Caco-2 (cell line): Measurements from ENCODE around the gene ARHGAP42. TPM values are rescaled to one million over a fixed set of nuclear protein-coding genes. Genes with fewer than 3 reads are reported as not detected.

Experiments
- BruUV-seq: library from RNA; stranded (reverse); fragments of 400-500 nt; replicated peaks from 2 replicates; lab custom pipeline; 2021; lab: Mats Ljungman, UMichigan
- CTCF ChIA-PET: fragments of 300-600 bp; sonication (Branson Sonifier 250); formaldehyde crosslinking; loops from one replicate; lab custom pipeline; 2022; ENCODE audit warnings: antibody characterized with exemption; lab: Charles Lee
- POLR2A ChIA-PET: fragments of 300-600 bp; sonication (Branson Sonifier 250); formaldehyde crosslinking; loops from one replicate; lab custom pipeline; 2022; ENCODE audit warnings: antibody characterized with exemption; lab: Charles Lee
- DNase-seq, 2 experiments: peaks; one replicate each; pipeline versions ENCODE4 v3.0.0 to v3.0.0-alpha.2; 2020 to 2022
- H3K27me3 ChIP-seq: replicated peaks from 2 replicates; pipeline ENCODE4 v1.6.0; 2011; ENCODE audit warnings: low read length; ENCODE audit not compliant: control insufficient read depth, insufficient read depth
- H3K36me3 ChIP-seq: 2 replicates; pipeline ENCODE4 v1.5.1; 2011; ENCODE audit warnings: low read length; ENCODE audit not compliant: control insufficient read depth, insufficient read depth
- H3K4me1 ChIP-seq: fragments of 250-450 bp; sonication (Bioruptor Pico); 2 replicates; pipeline ENCODE4 v1.5.1; 2020; ENCODE audit warnings: mild to moderate bottlenecking
- H3K4me3 ChIP-seq: 2 replicates; pipeline ENCODE4 v1.5.1; 2011; ENCODE audit warnings: low read depth, mild to moderate bottlenecking, control low read depth, low read length
- H3K9me3 ChIP-seq: fragments of 250-450 bp; sonication (Bioruptor Pico); 2 replicates; pipeline ENCODE4 v1.5.1; 2020; ENCODE audit warnings: mild to moderate bottlenecking, moderate library complexity
- H3K27ac Mint-ChIP-seq: one replicate; pipeline ENCODE4 v1.8.0; 2022; ENCODE audit warnings: mixed read lengths; ENCODE audit not compliant: unreplicated experiment
- H3K27me3 Mint-ChIP-seq: one replicate; pipeline ENCODE4 v1.8.0; 2022; ENCODE audit warnings: mixed read lengths; ENCODE audit not compliant: insufficient read depth, unreplicated experiment
- H3K36me3 Mint-ChIP-seq: one replicate; pipeline ENCODE4 v1.8.0; 2022; ENCODE audit warnings: mild to moderate bottlenecking, mixed read lengths; ENCODE audit not compliant: insufficient read depth, unreplicated experiment
- H3K4me1 Mint-ChIP-seq: one replicate; pipeline ENCODE4 v1.8.0; 2022; ENCODE audit warnings: low read depth, mixed read lengths; ENCODE audit not compliant: unreplicated experiment
- H3K4me3 Mint-ChIP-seq: one replicate; pipeline ENCODE4 v1.8.0; 2022; ENCODE audit warnings: mild to moderate bottlenecking, moderate library complexity, mixed read lengths; ENCODE audit not compliant: unreplicated experiment
- H3K9me3 Mint-ChIP-seq: one replicate; pipeline ENCODE4 v1.8.0; 2022; ENCODE audit warnings: mixed read lengths; ENCODE audit not compliant: unreplicated experiment
- intact Hi-C: fragments of 100-400 bp; cut with micrococcal nuclease; formaldehyde crosslinking; loops from one replicate; pipeline ENCODE4 v1.10.0; 2022; ENCODE audit not compliant: unreplicated experiment
- total RNA-seq: library from RNA; stranded (reverse); gene quantifications from 2 replicates; pipeline ENCODE4 v1.2.3, GENCODE V29; 2022
- TF ChIP-seq, protein P1 (sequence below), 2 experiments: fragments of 200-600 bp in 1 of 2; IDR thresholded peaks; 1 replicate in 1 of 2; 2 replicates in 1 of 2; pipeline versions ENCODE4 v1.5.1 to v1.8.0; 2011 to 2022; ENCODE audit warnings: antibody characterized with exemption in 1 of 2, control low read depth in 1 of 2, inconsistent platforms in 1 of 2, low read depth in 1 of 2, low read length in 1 of 2, mild to moderate bottlenecking in 1 of 2, moderate library complexity in 1 of 2; ENCODE audit not compliant: insufficient read depth in 1 of 2, severe bottlenecking in 1 of 2, unreplicated experiment in 1 of 2

Gene ARHGAP42
- total RNA-seq, 1 experiment from 2014 or later = 8.4 TPM

DNA sequence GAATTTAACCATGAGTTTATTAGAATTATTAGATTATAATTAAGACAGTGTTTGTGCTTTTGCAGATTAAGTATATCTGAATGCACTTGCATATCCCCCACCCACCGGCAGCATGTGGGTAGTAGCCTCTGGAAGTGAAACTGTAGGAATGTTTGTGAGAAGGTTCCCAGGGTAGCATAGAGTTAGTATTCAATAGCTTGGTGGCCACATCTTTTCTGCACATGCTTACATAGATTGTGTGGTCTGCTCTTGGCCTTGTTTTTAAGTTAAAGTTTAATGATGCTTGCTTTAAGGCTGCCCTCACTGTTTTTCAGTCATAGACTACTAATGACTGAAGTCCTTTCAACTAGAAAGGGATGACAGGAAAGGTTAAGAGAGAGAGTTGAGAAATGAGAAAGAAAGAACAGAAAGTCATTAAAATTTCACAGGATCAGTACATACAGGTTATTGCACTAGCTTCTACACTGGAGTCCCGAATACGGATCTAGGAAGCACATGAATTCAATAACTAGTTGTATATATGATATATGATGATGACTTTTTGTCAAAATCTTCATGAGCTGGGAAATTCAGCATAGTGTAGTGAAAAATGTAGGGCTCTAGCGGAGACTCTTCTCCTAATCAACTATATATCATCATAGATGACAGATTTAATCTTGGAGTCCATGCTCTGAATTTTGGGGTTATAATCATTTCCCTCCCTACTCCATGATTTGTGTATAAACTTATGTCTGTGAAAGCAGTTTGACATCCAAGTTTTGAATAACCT, 137.1 kb downstream of the ARHGAP42 start:
- Mint-ChIP-seq H3K4me1 (peaks cover 13% of the 10 kb centered on the region), H3K36me3 (no peaks in the 10 kb centered on the region), H3K9me3 (no peaks in the 10 kb centered on the region), H3K27ac (no peak overlapping the region), H3K27me3 (no peaks in the 10 kb centered on the region), H3K4me3 (no peak overlapping the region)
- peaks cover 10% of the 10 kb centered on the region for H3K4me1 ChIP-seq
- no peaks in the 10 kb centered on the region for H3K27me3 ChIP-seq
- no peaks in the 10 kb centered on the region for H3K9me3 ChIP-seq
- no TSS peak for BruUV-seq
- DNase-seq = no peak
- intact Hi-C loops = no loop called here
- ChIA-PET POLR2A (interaction anchor here (1.2 kb wide), 1 partner anchor 136 kb away, joined by 4 read pairs; no protein-coding TSS in a partner anchor), CTCF (no interaction called here)
- TF ChIP-seq, protein P1, sequence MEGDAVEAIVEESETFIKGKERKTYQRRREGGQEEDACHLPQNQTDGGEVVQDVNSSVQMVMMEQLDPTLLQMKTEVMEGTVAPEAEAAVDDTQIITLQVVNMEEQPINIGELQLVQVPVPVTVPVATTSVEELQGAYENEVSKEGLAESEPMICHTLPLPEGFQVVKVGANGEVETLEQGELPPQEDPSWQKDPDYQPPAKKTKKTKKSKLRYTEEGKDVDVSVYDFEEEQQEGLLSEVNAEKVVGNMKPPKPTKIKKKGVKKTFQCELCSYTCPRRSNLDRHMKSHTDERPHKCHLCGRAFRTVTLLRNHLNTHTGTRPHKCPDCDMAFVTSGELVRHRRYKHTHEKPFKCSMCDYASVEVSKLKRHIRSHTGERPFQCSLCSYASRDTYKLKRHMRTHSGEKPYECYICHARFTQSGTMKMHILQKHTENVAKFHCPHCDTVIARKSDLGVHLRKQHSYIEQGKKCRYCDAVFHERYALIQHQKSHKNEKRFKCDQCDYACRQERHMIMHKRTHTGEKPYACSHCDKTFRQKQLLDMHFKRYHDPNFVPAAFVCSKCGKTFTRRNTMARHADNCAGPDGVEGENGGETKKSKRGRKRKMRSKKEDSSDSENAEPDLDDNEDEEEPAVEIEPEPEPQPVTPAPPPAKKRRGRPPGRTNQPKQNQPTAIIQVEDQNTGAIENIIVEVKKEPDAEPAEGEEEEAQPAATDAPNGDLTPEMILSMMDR (IDR thresholded peaks at IDR 0.05; ENCODE audit: insufficient read depth in 1 of 2, low read depth in 1 of 2, low read length in 1 of 2, severe bottlenecking in 1 of 2, unreplicated experiment in 1 of 2) = no peak
- H3K36me3 ChIP-seq = no peaks in the 10 kb centered on the region
- H3K4me3 ChIP-seq = no peak overlapping the region

DNA sequence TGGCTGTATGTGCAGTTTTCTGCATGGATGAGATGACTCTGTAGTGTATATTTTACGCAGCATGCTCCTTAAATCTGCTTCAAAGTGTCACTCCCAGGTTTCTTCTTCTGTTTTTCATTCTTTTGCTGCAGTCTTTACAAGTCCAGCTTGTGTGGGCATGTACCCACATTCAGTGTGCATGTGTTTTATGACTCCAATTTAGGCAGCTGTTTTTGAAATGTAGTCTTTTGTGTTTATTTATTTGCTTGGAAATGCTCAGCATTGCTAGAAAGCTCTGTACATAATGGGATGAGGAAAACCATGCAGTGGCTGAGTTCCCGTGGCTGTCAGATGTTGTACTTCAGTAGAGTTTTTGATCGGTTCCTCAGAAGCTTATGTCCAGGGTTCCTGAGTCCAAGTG, 138.5 kb downstream of the ARHGAP42 start:
- no peak overlapping the region for H3K27ac Mint-ChIP-seq

GRCh38 chr11:100827934-100828661, 141.0 kb downstream of the ARHGAP42 start:
- Histone ChIP-seq H3K4me3 (no peak overlapping the region), H3K36me3 (no peaks in the 10 kb centered on the region), H3K4me1 (peaks cover 36% of the 10 kb centered on the region), H3K9me3 (no peaks in the 10 kb centered on the region), H3K27me3 (no peaks in the 10 kb centered on the region)
- H3K4me1 Mint-ChIP-seq = peaks cover 29% of the 10 kb centered on the region
- intact Hi-C loops = loop anchor here (1.0 kb wide), 9 partner anchors 15 to 252 kb away; partner anchors contain the start of gene ARHGAP42
- CTCF ChIA-PET = interaction anchor here (0.5 to 2.9 kb wide), 21 partner anchors 9 to 582 kb away, joined by 3 to 45 read pairs (median 5); no protein-coding TSS in a partner anchor
- POLR2A ChIA-PET = no interaction called here
- no TSS peak for BruUV-seq
- no peak overlapping the region for H3K4me3 Mint-ChIP-seq
- H3K9me3 Mint-ChIP-seq = no peaks in the 10 kb centered on the region
- no peaks in the 10 kb centered on the region for H3K27me3 Mint-ChIP-seq
- peak; percentile 82 to 85 for DNase-seq
- no peaks in the 10 kb centered on the region for H3K36me3 Mint-ChIP-seq
- TF ChIP-seq, protein P1 (IDR thresholded peaks at IDR 0.05; ENCODE audit: insufficient read depth in 1 of 2, low read depth in 1 of 2, low read length in 1 of 2, severe bottlenecking in 1 of 2, unreplicated experiment in 1 of 2) = peak; percentile 79 to 90
- peak overlapping the region; percentile 73 for H3K27ac Mint-ChIP-seq

More for the DNA sequence above, 138.5 kb downstream of the ARHGAP42 start:
- Histone ChIP-seq H3K27me3 (no peaks in the 10 kb centered on the region), H3K4me1 (peaks cover 16% of the 10 kb centered on the region), H3K4me3 (no peak overlapping the region), H3K36me3 (no peaks in the 10 kb centered on the region), H3K9me3 (no peaks in the 10 kb centered on the region)
- H3K4me3 Mint-ChIP-seq = no peak overlapping the region
- intact Hi-C loops = no loop called here
- H3K36me3 Mint-ChIP-seq = no peaks in the 10 kb centered on the region
- H3K4me1 Mint-ChIP-seq = peaks cover 19% of the 10 kb centered on the region
- POLR2A ChIA-PET = interaction anchor here (1.2 kb wide), 1 partner anchor 138 kb away, joined by 4 read pairs; no protein-coding TSS in a partner anchor
- TF ChIP-seq, protein P1 (IDR thresholded peaks at IDR 0.05; ENCODE audit: insufficient read depth in 1 of 2, low read depth in 1 of 2, low read length in 1 of 2, severe bottlenecking in 1 of 2, unreplicated experiment in 1 of 2) = no peak
- BruUV-seq = no TSS peak
- DNase-seq = no peak
- CTCF ChIA-PET = no interaction called here
- H3K27me3 Mint-ChIP-seq = no peaks in the 10 kb centered on the region
- no peaks in the 10 kb centered on the region for H3K9me3 Mint-ChIP-seq
